ENCODE measurements around the gene TTLL3. TPM values are rescaled to one million over a fixed set of nuclear protein-coding genes. Genes with fewer than 3 reads are reported as not detected.
A peak's percentile ranks its signal among the peaks of the same experiment; 100 is the strongest.

Gene TTLL3
- total and polyA plus RNA-seq, 4 experiments from 2014 or later: 3.0 to 91.7 (median 43.6) TPM

GRCh38 chr3:9834520-9835380 lies 24.7 kb downstream of the TTLL3 start:
- peaks cover 0 to 11% (median 6%) of the 10 kb centered on the region in 4 donors for H3K4me1 Mint-ChIP-seq
- H3K27me3 ChIP-seq (ENCODE audit: insufficient read depth, low read length): no peaks in the 10 kb centered on the region
- intact Hi-C loops (cut with micrococcal nuclease): no loop called here
- ChIA-PET CTCF (ENCODE audit: partially characterized antibody) (interaction anchor here (1.3 to 1.4 kb wide), 2 partner anchors 9 to 14 kb away, joined by 3 to 4 read pairs; partner anchors contain the start of gene RPUSD3), POLR2A (ENCODE audit: partially characterized antibody) (interaction anchor here (0.8 kb wide), 1 partner anchor 185 kb away, joined by 3 read pairs; the partner anchor contains the start of gene MTMR14)
- peaks cover 28% of the 10 kb centered on the region for H3K36me3 ChIP-seq (ENCODE audit: insufficient read depth, low read length)
- H3K9me3 ChIP-seq (ENCODE audit: control insufficient read depth in 1 of 2, low read length in 2 of 2): no peaks in the 10 kb centered on the region
- no peak for DNase-seq
- no peaks in the 10 kb centered on the region for H3K27me3 Mint-ChIP-seq
- peak overlapping the region in 2 of 7 donors; percentile 18 to 37 for H3K27ac Mint-ChIP-seq
- no peaks in the 10 kb centered on the region for H3K4me1 ChIP-seq (ENCODE audit: insufficient read depth, low read length)
- no peak overlapping the region for H3K4me3 ChIP-seq (ENCODE audit: low read length in 2 of 2)
- H3K27ac ChIP-seq (ENCODE audit: low read depth, low read length): no peak overlapping the region
- no peaks in the 10 kb centered on the region for H3K9me3 Mint-ChIP-seq
- H3K36me3 Mint-ChIP-seq: peaks cover 15 to 46% of the 10 kb centered on the region in 2 donors
- H3K4me3 Mint-ChIP-seq: no peak overlapping the region

- Histone ChIP-seq H3K4me1 (ENCODE audit: insufficient read depth, low read length) (peaks cover 10% of the 10 kb centered on the region), H3K36me3 (ENCODE audit: insufficient read depth, low read length) (peaks cover 39% of the 10 kb centered on the region), H3K27me3 (ENCODE audit: insufficient read depth, low read length) (no peaks in the 10 kb centered on the region), H3K4me3 (ENCODE audit: low read length in 2 of 2) (no peak overlapping the region), H3K27ac (ENCODE audit: low read depth, low read length) (no peak overlapping the region), H3K9me3 (ENCODE audit: control insufficient read depth in 1 of 2, low read length in 2 of 2) (no peaks in the 10 kb centered on the region)
- no peak for DNase-seq
- H3K4me1 Mint-ChIP-seq: peaks cover 8 to 16% (median 12%) of the 10 kb centered on the region in 4 donors
- POLR2A ChIA-PET (ENCODE audit: partially characterized antibody): no interaction called here
- no peaks in the 10 kb centered on the region for H3K9me3 Mint-ChIP-seq
- no peak overlapping the region for H3K4me3 Mint-ChIP-seq
- intact Hi-C loops (cut with micrococcal nuclease): no loop called here
- CTCF ChIA-PET (ENCODE audit: partially characterized antibody): no interaction called here
- peaks cover 31 to 60% of the 10 kb centered on the region in 2 donors for H3K36me3 Mint-ChIP-seq
- peak overlapping the region in 3 of 7 donors; percentile 43 to 76 (median 55) for H3K27ac Mint-ChIP-seq
- no peaks in the 10 kb centered on the region for H3K27me3 Mint-ChIP-seq
These were observed 27.9 kb downstream of the TTLL3 start for GRCh38 chr3:9837701-9838582.

GRCh38 chr3:9838856-9839255 lies 28.8 kb downstream of the TTLL3 start:
- Mint-ChIP-seq H3K4me3 (no peak overlapping the region), H3K36me3 (peaks cover 31 to 61% of the 10 kb centered on the region in 2 donors), H3K4me1 (peaks cover 8 to 26% (median 16%) of the 10 kb centered on the region in 4 donors), H3K27me3 (no peaks in the 10 kb centered on the region), H3K27ac (peak overlapping the region in 1 of 7 donors; percentile 70), H3K9me3 (peaks cover 0 to 2% (median 0%) of the 10 kb centered on the region in 8 donors)
- no peak overlapping the region for H3K27ac ChIP-seq (ENCODE audit: low read depth, low read length)
- H3K4me1 ChIP-seq (ENCODE audit: insufficient read depth, low read length): peaks cover 14% of the 10 kb centered on the region
- no peaks in the 10 kb centered on the region for H3K9me3 ChIP-seq (ENCODE audit: control insufficient read depth in 1 of 2, low read length in 2 of 2)
- DNase-seq: no peak
- H3K36me3 ChIP-seq (ENCODE audit: insufficient read depth, low read length): peaks cover 34% of the 10 kb centered on the region
- H3K4me3 ChIP-seq (ENCODE audit: low read length in 2 of 2): no peak overlapping the region
- ChIA-PET POLR2A (ENCODE audit: partially characterized antibody) (interaction anchor here (0.9 kb wide), 1 partner anchor 29 kb away, joined by 3 read pairs; the partner anchor contains the start of gene TTLL3), CTCF (ENCODE audit: partially characterized antibody) (no interaction called here)
- intact Hi-C loops (cut with micrococcal nuclease): no loop called here
- no peaks in the 10 kb centered on the region for H3K27me3 ChIP-seq (ENCODE audit: insufficient read depth, low read length)

GRCh38 chr3:9841015-9841414 lies 31.0 kb downstream of the TTLL3 start:
- peaks cover 0 to 2% (median 0%) of the 10 kb centered on the region in 8 donors for H3K9me3 Mint-ChIP-seq
- Histone ChIP-seq H3K27me3 (ENCODE audit: insufficient read depth, low read length) (no peaks in the 10 kb centered on the region), H3K27ac (ENCODE audit: low read depth, low read length) (no peak overlapping the region), H3K36me3 (ENCODE audit: insufficient read depth, low read length) (peaks cover 29% of the 10 kb centered on the region), H3K9me3 (ENCODE audit: control insufficient read depth in 1 of 2, low read length in 2 of 2) (no peaks in the 10 kb centered on the region), H3K4me1 (ENCODE audit: insufficient read depth, low read length) (peaks cover 23% of the 10 kb centered on the region), H3K4me3 (ENCODE audit: low read length in 2 of 2) (no peak overlapping the region)
- POLR2A ChIA-PET (ENCODE audit: partially characterized antibody): interaction anchor here (1.4 kb wide), 1 partner anchor 31 kb away, joined by 3 read pairs; no protein-coding TSS in a partner anchor
- DNase-seq: no peak
- CTCF ChIA-PET (ENCODE audit: partially characterized antibody): interaction anchor here (1.1 to 1.8 kb wide), 2 partner anchors 13 to 105 kb away, joined by 6 to 7 read pairs; no protein-coding TSS in a partner anchor
- H3K4me3 Mint-ChIP-seq: no peak overlapping the region
- H3K4me1 Mint-ChIP-seq: peaks cover 8 to 36% (median 19%) of the 10 kb centered on the region in 4 donors
- H3K36me3 Mint-ChIP-seq: peaks cover 25 to 45% of the 10 kb centered on the region in 2 donors
- H3K27ac Mint-ChIP-seq: no peak overlapping the region
- H3K27me3 Mint-ChIP-seq: no peaks in the 10 kb centered on the region
- intact Hi-C loops (cut with micrococcal nuclease): loop anchor here (5.0 kb wide), 2 partner anchors 91 to 444 kb away; partner anchors contain the start of genes CRELD1 and SETD5

- peaks cover 23% of the 10 kb centered on the region for H3K4me1 ChIP-seq (ENCODE audit: insufficient read depth, low read length)
- DNase-seq: peak; percentile 92 to 98 (median 93)
- Mint-ChIP-seq H3K4me1 (peaks cover 10 to 36% (median 21%) of the 10 kb centered on the region in 4 donors), H3K27ac (peak within 1 kb of the TSS; percentile 87 to 97 (median 92)), H3K27me3 (no peaks in the 10 kb centered on the region), H3K9me3 (peaks cover 0 to 2% (median 0%) of the 10 kb centered on the region in 8 donors), H3K4me3 (peak within 1 kb of the TSS; percentile 96 to 99 (median 97)), H3K36me3 (peaks cover 17 to 31% of the 10 kb centered on the region in 2 donors)
- H3K27me3 ChIP-seq (ENCODE audit: insufficient read depth, low read length): no peaks in the 10 kb centered on the region
- H3K9me3 ChIP-seq (ENCODE audit: control insufficient read depth in 1 of 2, low read length in 2 of 2): no peaks in the 10 kb centered on the region
- ChIA-PET POLR2A (ENCODE audit: partially characterized antibody) (interaction anchor here (0.6 to 3.2 kb wide), 18 partner anchors 9 to 447 kb away, joined by 3 to 20 read pairs (median 4); partner anchors contain the start of genes ARPC4, BRPF1, CRELD1 and EMC3), CTCF (ENCODE audit: partially characterized antibody) (interaction anchor here (0.5 to 0.9 kb wide), 4 partner anchors 10 to 494 kb away, joined by 3 to 5 read pairs (median 3); no protein-coding TSS in a partner anchor)
- H3K4me3 ChIP-seq (ENCODE audit: low read length in 2 of 2): peak within 1 kb of the TSS; percentile 80 to 92
- intact Hi-C loops (cut with micrococcal nuclease): loop anchor here (1.0 to 5.0 kb wide), 7 partner anchors 35 to 477 kb away; partner anchors contain the start of genes CRELD1, JAGN1, MTMR14 and SEC13
- H3K27ac ChIP-seq (ENCODE audit: low read depth, low read length): peak within 1 kb of the TSS; percentile 65
- H3K36me3 ChIP-seq (ENCODE audit: insufficient read depth, low read length): peaks cover 18% of the 10 kb centered on the region
These were observed 33.8 kb downstream of the TTLL3 start, which contains the start of gene RPUSD3 for GRCh38 chr3:9843715-9844438. Gene RPUSD3 (minus strand): TSS chr3:9844008. CDS start chr3:9843990, 18 bp downstream.

GRCh38 chr3:9846231-9846630 lies 36.2 kb downstream of the TTLL3 start:
- Mint-ChIP-seq H3K9me3 (peaks cover 0 to 2% (median 0%) of the 10 kb centered on the region in 8 donors), H3K27ac (peak overlapping the region in 1 of 7 donors; percentile 73), H3K27me3 (no peaks in the 10 kb centered on the region), H3K4me1 (peaks cover 9 to 36% (median 21%) of the 10 kb centered on the region in 4 donors), H3K4me3 (peak overlapping the region in 2 of 8 donors; percentile 8 to 31), H3K36me3 (peaks cover 6 to 20% of the 10 kb centered on the region in 2 donors)
- no peaks in the 10 kb centered on the region for H3K9me3 ChIP-seq (ENCODE audit: control insufficient read depth in 1 of 2, low read length in 2 of 2)
- H3K4me3 ChIP-seq (ENCODE audit: low read length in 2 of 2): no peak overlapping the region
- peaks cover 6% of the 10 kb centered on the region for H3K36me3 ChIP-seq (ENCODE audit: insufficient read depth, low read length)
- no peak overlapping the region for H3K27ac ChIP-seq (ENCODE audit: low read depth, low read length)
- DNase-seq: no peak
- peaks cover 23% of the 10 kb centered on the region for H3K4me1 ChIP-seq (ENCODE audit: insufficient read depth, low read length)
- intact Hi-C loops (cut with micrococcal nuclease): no loop called here
- ChIA-PET CTCF (ENCODE audit: partially characterized antibody) (interaction anchor here (1.0 to 3.2 kb wide), 3 partner anchors 11 to 100 kb away, joined by 3 to 13 read pairs (median 3); no protein-coding TSS in a partner anchor), POLR2A (ENCODE audit: partially characterized antibody) (interaction anchor here (1.3 kb wide), 1 partner anchor 114 kb away, joined by 3 read pairs; the partner anchor contains the start of gene BRPF1)
- H3K27me3 ChIP-seq (ENCODE audit: insufficient read depth, low read length): no peaks in the 10 kb centered on the region

Measured in CD4-positive, alpha-beta memory T cell (primary cell).